H4 (cell line): ENCODE results near the gene TERC. TPM values are rescaled to one million over a fixed set of nuclear protein-coding genes. Genes with fewer than 3 reads are reported as not detected.
"Not testable (repeated sequence)": the region's sequence is repeated elsewhere in the genome, so short reads cannot be mapped to it uniquely, and the experiment has no call there.

Experiments
- DNase-seq: peaks from one replicate; pipeline ENCODE4 v3.0.0-alpha.2; 2015; ENCODE audit warnings: low spot score
- total RNA-seq: library from RNA; depleted of rRNA; stranded (reverse); fragments of >200 nt; shearing (Covaris generic); gene quantifications from 2 replicates; pipeline ENCODE4 v1.2.3, GENCODE V29; 2014

The TERC gene
- total RNA-seq, 1 experiment from 2014 or later: 20.2 TPM

- peak; percentile 81 for DNase-seq
Measured at GRCh38 chr3:169771497-169772304, 6.8 kb upstream of the TERC start.

- no peak for DNase-seq
Measured at GRCh38 chr3:169769287-169770181, 4.7 kb upstream of the TERC start, which contains the start of gene ACTRT3. ACTRT3 (minus strand) TSS chr3:169769561; CDS start chr3:169769520, 41 bp downstream.

- no peak for DNase-seq
Measured at GRCh38 chr3:169764312-169764881, 463 bp downstream of the TERC start.

- DNase-seq: peak; percentile 73
Measured at GRCh38 chr3:169760479-169760878, 4.4 kb downstream of the TERC start.

GRCh38 chr3:169759256-169759655 lies 5.6 kb downstream of the TERC start:
- DNase-seq: no peak

- DNase-seq: no peak
Measured at GRCh38 chr3:169758359-169758994, 6.4 kb downstream of the TERC start.

- no peak for DNase-seq
Measured at GRCh38 chr3:169755488-169755887, 9.4 kb downstream of the TERC start.

GRCh38 chr3:169754711-169755110 lies 10.1 kb downstream of the TERC start:
- no peak for DNase-seq

- DNase-seq: no peak
Measured at GRCh38 chr3:169751875-169752274, 13.0 kb downstream of the TERC start.

- DNase-seq: no peak
Measured at GRCh38 chr3:169750665-169751064, 14.2 kb downstream of the TERC start.

- DNase-seq: no peak
Measured at GRCh38 chr3:169748670-169749069, 16.2 kb downstream of the TERC start.

- no peak for DNase-seq
Measured at GRCh38 chr3:169746924-169747323, 17.9 kb downstream of the TERC start.

GRCh38 chr3:169744366-169745054 lies 20.4 kb downstream of the TERC start:
- peak; percentile 37 for DNase-seq

- no peak for DNase-seq
Measured at GRCh38 chr3:169739067-169739466, 25.8 kb downstream of the TERC start.

GRCh38 chr3:169731857-169732256 lies 33.0 kb downstream of the TERC start:
- not testable (repeated sequence) for DNase-seq

- no peak for DNase-seq
Measured at GRCh38 chr3:169722724-169723123, 42.1 kb downstream of the TERC start.

- DNase-seq: not testable (repeated sequence)
Measured at GRCh38 chr3:169718415-169718814, 46.4 kb downstream of the TERC start.
